Ovary (tissue), 3 donors: ENCODE measurements around the gene SZT2.

Experiments
- EP300 ChIP-seq: sonication (generic); formaldehyde crosslinking; IDR thresholded peaks from one replicate; pipeline ENCODE4 v1.6.1; 2017; ENCODE audit warnings: antibody characterized with exemption
- POLR2A ChIP-seq: fragments of 450-650 bp; IDR thresholded peaks from one replicate; pipeline ENCODE4 v1.6.1; 2017; ENCODE audit warnings: antibody characterized with exemption, mild to moderate bottlenecking, moderate library complexity
- TF ChIP-seq, protein P1 (sequence below), 3 donors: fragments of 450-650 bp in 2 of 3; fragments of 200-600 bp in 1 of 3; IDR thresholded peaks; one replicate each; pipeline versions ENCODE4 v1.5.1 to v1.8.0; 2016 to 2022; ENCODE audit warnings: antibody characterized with exemption in 3 of 3, mild to moderate bottlenecking in 1 of 3
- donor health status: DM: no; HTN: no; CAD: no.

DNA sequence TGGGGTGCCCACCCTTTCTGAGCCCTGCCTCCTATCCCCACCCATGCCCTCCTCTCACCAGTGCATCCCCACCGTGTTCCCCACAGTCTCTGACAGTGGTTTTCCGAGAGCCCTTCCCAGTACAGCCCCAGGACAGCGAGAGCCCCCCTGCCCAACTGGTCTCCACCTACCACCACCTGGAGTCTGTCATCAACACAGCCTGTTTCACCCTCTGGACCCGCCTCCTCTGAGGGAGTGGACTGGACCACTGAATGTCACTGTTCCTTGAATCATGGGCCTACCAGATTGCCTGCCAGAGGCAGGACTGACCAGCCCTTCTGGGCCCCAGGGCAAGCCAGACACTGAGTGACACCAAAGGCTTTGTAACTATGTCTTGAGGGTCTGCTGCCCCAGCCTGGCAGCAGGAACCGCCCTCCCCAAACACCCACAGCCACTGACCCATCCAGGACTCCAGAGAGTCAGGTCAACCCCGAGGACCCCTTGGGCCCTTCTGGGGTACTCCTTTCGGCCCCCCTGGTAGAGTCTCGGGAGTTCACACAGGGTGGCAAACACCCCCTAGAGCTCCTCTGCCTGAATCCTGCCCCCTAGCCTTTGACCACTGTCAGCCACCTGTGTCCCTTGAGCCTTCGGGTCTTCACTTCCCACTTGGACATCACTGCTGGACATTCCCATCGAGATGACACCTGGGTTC is 60.7 kb downstream of the SZT2 start:
- TF ChIP-seq POLR2A (no peak), EP300 (no peak)
- TF ChIP-seq, protein P1, sequence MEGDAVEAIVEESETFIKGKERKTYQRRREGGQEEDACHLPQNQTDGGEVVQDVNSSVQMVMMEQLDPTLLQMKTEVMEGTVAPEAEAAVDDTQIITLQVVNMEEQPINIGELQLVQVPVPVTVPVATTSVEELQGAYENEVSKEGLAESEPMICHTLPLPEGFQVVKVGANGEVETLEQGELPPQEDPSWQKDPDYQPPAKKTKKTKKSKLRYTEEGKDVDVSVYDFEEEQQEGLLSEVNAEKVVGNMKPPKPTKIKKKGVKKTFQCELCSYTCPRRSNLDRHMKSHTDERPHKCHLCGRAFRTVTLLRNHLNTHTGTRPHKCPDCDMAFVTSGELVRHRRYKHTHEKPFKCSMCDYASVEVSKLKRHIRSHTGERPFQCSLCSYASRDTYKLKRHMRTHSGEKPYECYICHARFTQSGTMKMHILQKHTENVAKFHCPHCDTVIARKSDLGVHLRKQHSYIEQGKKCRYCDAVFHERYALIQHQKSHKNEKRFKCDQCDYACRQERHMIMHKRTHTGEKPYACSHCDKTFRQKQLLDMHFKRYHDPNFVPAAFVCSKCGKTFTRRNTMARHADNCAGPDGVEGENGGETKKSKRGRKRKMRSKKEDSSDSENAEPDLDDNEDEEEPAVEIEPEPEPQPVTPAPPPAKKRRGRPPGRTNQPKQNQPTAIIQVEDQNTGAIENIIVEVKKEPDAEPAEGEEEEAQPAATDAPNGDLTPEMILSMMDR (IDR thresholded peaks at IDR 0.05) = no peak
